PC-3 (cell line): Measurements from ENCODE around the gene CABP1.

ENCODE experiments used
- CTCF ChIP-seq: fragments of 300-600 bp; sonication (generic); conservative IDR thresholded peaks from 2 replicates; pipeline ENCODE4 v1.5.1; 2017; ENCODE audit warnings: antibody characterized with exemption, low read depth, mild to moderate bottlenecking, low read length
- EZH2 ChIP-seq: fragments of 300-600 bp; sonication (generic); IDR thresholded peaks from one replicate; pipeline ENCODE4 v1.6.1; 2017; ENCODE audit warnings: antibody characterized with exemption, mild to moderate bottlenecking, low read length; ENCODE audit not compliant: unreplicated experiment
- EZH2phosphoT487 ChIP-seq: fragments of 300-600 bp; sonication (generic); IDR thresholded peaks from 2 replicates; pipeline ENCODE4 v1.6.1; 2018; ENCODE audit warnings: mild to moderate bottlenecking, antibody characterized with exemption, low read length, borderline replicate concordance

GRCh38 chr12:120686690-120687577 is 46.5 kb downstream of the CABP1 start, which contains the start of gene MLEC:
- TF ChIP-seq CTCF (peak; percentile 18; the same call in 1 of the 2 replicates), EZH2phosphoT487 (no peak), EZH2 (no peak)
